ENCODE data around the gene MAB21L3. TPM values are rescaled to one million over a fixed set of nuclear protein-coding genes. Genes with fewer than 3 reads are reported as not detected.

Gene MAB21L3
- total and polyA plus RNA-seq, 2 of the 13 experiments (the other 11 are each of a cell fraction or from before 2014, with no cell fraction given) = 0.55 to 4.1 TPM

GRCh38 chr1:116176306-116176789 is 65.1 kb downstream of the MAB21L3 start (continued):
- TF ChIP-seq TERF1 (CRISPR knock-in tag; IDR thresholded peaks at IDR 0.05) (no peak), AGO2 (optimal IDR thresholded peaks at IDR 0.05; ENCODE audit: low read depth, low read length) (no peak), TBX3 (IDR thresholded peaks at IDR 0.05; ENCODE audit: borderline replicate concordance) (no peak), USF2 (IDR thresholded peaks at IDR 0.05; ENCODE audit: low read depth, low read length) (no peak), USF2 (CRISPR knock-in tag; IDR thresholded peaks at IDR 0.05; ENCODE audit: borderline replicate concordance) (no peak), DMAP1 (CRISPR knock-in tag; IDR thresholded peaks at IDR 0.05) (no peak), FUBP1 (CRISPR knock-in tag; IDR thresholded peaks at IDR 0.05; ENCODE audit: borderline replicate concordance) (no peak), SMAD9 (CRISPR knock-in tag; IDR thresholded peaks at IDR 0.05) (no peak), HCFC1 (IDR thresholded peaks at IDR 0.05; ENCODE audit: low read depth, low read length) (no peak), SSRP1 (CRISPR knock-in tag; IDR thresholded peaks at IDR 0.05) (0 out of 2 replicates have a peak, but pooled peaks have one; percentile 50), POLR2G (IDR thresholded peaks at IDR 0.05; ENCODE audit: low read depth, low read length) (no peak), ZFP91 (CRISPR knock-in tag; IDR thresholded peaks at IDR 0.05; ENCODE audit: borderline replicate concordance) (no peak; the same call in 1 of the 2 replicates), RARA (CRISPR knock-in tag; IDR thresholded peaks at IDR 0.05) (peak; percentile 90), ZBTB7B (CRISPR knock-in tag; IDR thresholded peaks at IDR 0.05) (peak; percentile 25; the same call in 1 of the 2 replicates), RFX5 (IDR thresholded peaks at IDR 0.05; ENCODE audit: low read depth, low read length) (no peak), SOX6 (IDR thresholded peaks at IDR 0.05) (no peak), SOX6 (CRISPR knock-in tag; IDR thresholded peaks at IDR 0.05) (peak; percentile 94), PHF21A (CRISPR knock-in tag; IDR thresholded peaks at IDR 0.05) (peak; percentile 43; the same call in 1 of the 2 replicates), ZBTB38 (CRISPR knock-in tag; IDR thresholded peaks at IDR 0.05) (no peak), ISX (CRISPR knock-in tag; conservative IDR thresholded peaks at IDR 0.05) (no peak), GMEB1 (CRISPR knock-in tag; IDR thresholded peaks at IDR 0.05; ENCODE audit: borderline replicate concordance) (no peak), SIN3B (IDR thresholded peaks at IDR 0.05; ENCODE audit: low read length) (no peak), ZNF263 (CRISPR knock-in tag; IDR thresholded peaks at IDR 0.05) (0 out of 2 replicates have a peak, but pooled peaks have one; percentile 20), DPF2 (CRISPR knock-in tag; IDR thresholded peaks at IDR 0.05; ENCODE audit: borderline replicate concordance, low read depth) (0 out of 2 replicates have a peak, but pooled peaks have one; percentile 42)
